Measurements from ENCODE around the gene MACC1. TPM values are rescaled to one million over a fixed set of nuclear protein-coding genes. Genes with fewer than 3 reads are reported as not detected.

MACC1 gene
- total and polyA plus RNA-seq, 2 experiments from 2014 or later: 3.4 to 13.4 TPM

- ATAC-seq (peak; percentile 100), DNase-seq (ENCODE audit: low spot score) (peak; percentile 93)
- Histone ChIP-seq H3K79me2 (replicated peaks; ENCODE audit: insufficient read depth) (no peaks in the 10 kb centered on the region), H3K4me2 (no peak overlapping the region), H3K36me3 (ENCODE audit: insufficient read depth) (no peaks in the 10 kb centered on the region), H3K27ac (ENCODE audit: low read depth) (no peak overlapping the region), H4K20me1 (replicated peaks; ENCODE audit: insufficient read depth) (no peaks in the 10 kb centered on the region), H3K9me2 (ENCODE audit: insufficient read depth) (no peaks in the 10 kb centered on the region), H2AFZ (no peak overlapping the region), H3K27me3 (ENCODE audit: insufficient read depth) (no peaks in the 10 kb centered on the region), H3K4me3 (no peak overlapping the region), H3K4me1 (ENCODE audit: insufficient read depth) (peaks cover 7% of the 10 kb centered on the region; the same call in 1 of the 2 replicates), H3F3A (replicated peaks; ENCODE audit: low read depth) (no peaks in the 10 kb centered on the region)
- Mint-ChIP-seq H3K4me3 (no peak overlapping the region), H3K36me3 (ENCODE audit: low read depth) (no peaks in the 10 kb centered on the region), H3K4me1 (peaks cover 8% of the 10 kb centered on the region; the same call in 2 of the 3 replicates), H3K27me3 (ENCODE audit: insufficient read depth, low read depth, poor library complexity) (no peaks in the 10 kb centered on the region), H3K9me3 (no peaks in the 10 kb centered on the region), H3K27ac (no peak overlapping the region)
- TF ChIP-seq ZNF114 (CRISPR knock-in tag; IDR thresholded peaks at IDR 0.05) (no peak), CTCF (conservative IDR thresholded peaks at IDR 0.05; ENCODE audit: low read depth in 2 of 2) (peak; percentile 92 to 94)
Observed at GRCh38 chr7:20172736-20173334, 44.3 kb downstream of the MACC1 start.

GRCh38 chr7:20170633-20171032 lies 46.6 kb downstream of the MACC1 start:
- no peak overlapping the region for H2AFZ ChIP-seq
- Mint-ChIP-seq H3K9me3 (no peaks in the 10 kb centered on the region), H3K27ac (no peak overlapping the region), H3K4me3 (no peak overlapping the region), H3K27me3 (ENCODE audit: insufficient read depth, low read depth, poor library complexity) (no peaks in the 10 kb centered on the region), H3K4me1 (peaks cover 10% of the 10 kb centered on the region; the same call in 2 of the 3 replicates), H3K36me3 (ENCODE audit: low read depth) (no peaks in the 10 kb centered on the region)
- no peak overlapping the region for H3K4me2 ChIP-seq
- DNase-seq (ENCODE audit: low spot score): no peak
- H3K4me1 ChIP-seq (ENCODE audit: insufficient read depth): peaks cover 10% of the 10 kb centered on the region; the same call in 1 of the 2 replicates
- H3K36me3 ChIP-seq (ENCODE audit: insufficient read depth): no peaks in the 10 kb centered on the region
- no peaks in the 10 kb centered on the region for H3F3A ChIP-seq (replicated peaks; ENCODE audit: low read depth)
- no peaks in the 10 kb centered on the region for H4K20me1 ChIP-seq (replicated peaks; ENCODE audit: insufficient read depth)
- H3K27me3 ChIP-seq (ENCODE audit: insufficient read depth): no peaks in the 10 kb centered on the region
- no peak overlapping the region for H3K4me3 ChIP-seq
- H3K9me2 ChIP-seq (ENCODE audit: insufficient read depth): no peaks in the 10 kb centered on the region; the same call in 1 of the 2 replicates
- H3K27ac ChIP-seq (ENCODE audit: low read depth): no peak overlapping the region
- ATAC-seq: no peak
- no peaks in the 10 kb centered on the region for H3K79me2 ChIP-seq (replicated peaks; ENCODE audit: insufficient read depth)
- TF ChIP-seq ZNF462 (CRISPR knock-in tag; IDR thresholded peaks at IDR 0.05) (no peak), ETS1 (IDR thresholded peaks at IDR 0.05) (no peak), CTCF (conservative IDR thresholded peaks at IDR 0.05; ENCODE audit: low read depth in 2 of 2) (no peak), ZNF114 (CRISPR knock-in tag; IDR thresholded peaks at IDR 0.05) (no peak)

All from GM23338 (cell line).